Esophagus muscularis mucosa (tissue), 4 donors: ENCODE measurements around the gene PGP.

Experiments used
- CTCF ChIP-seq, 3 experiments: fragments of 200-600 bp in 2 of 3; fragments of 450-650 bp in 1 of 3; sonication (generic) in 2 of 3; IDR thresholded peaks; one replicate each; pipeline ENCODE4 v1.5.1; 2017 to 2019; ENCODE audit warnings: antibody characterized with exemption in 3 of 3, mild to moderate bottlenecking in 2 of 3, moderate library complexity in 1 of 3
- EP300 ChIP-seq: sonication (generic); formaldehyde crosslinking; IDR thresholded peaks from one replicate; pipeline ENCODE4 v1.6.1; 2017; ENCODE audit warnings: antibody characterized with exemption
- POLR2A ChIP-seq: fragments of 450-650 bp; IDR thresholded peaks from one replicate; pipeline ENCODE4 v1.6.1; 2017; ENCODE audit warnings: antibody characterized with exemption, moderate library complexity, mild to moderate bottlenecking, low read depth

GRCh38 chr16:2204416-2205103 lies 10.1 kb downstream of the PGP start:
- TF ChIP-seq CTCF (IDR thresholded peaks at IDR 0.05) (no peak), POLR2A (no peak), EP300 (no peak)
